Activated gamma-delta T cell treated with Interleukin-2 at 50 U/mL for 16 hours (primary cell): ENCODE data around the gene CABLES1.

ENCODE experiments used
- DNase-seq: peaks from one replicate; pipeline ENCODE4 v3.0.0-alpha.2; 2020

CABLES1 gene

GRCh38 chr18:23114171-23114881 lies 21.0 kb upstream of the CABLES1 start:
- no peak for DNase-seq

GRCh38 chr18:23114911-23115310 lies 20.4 kb upstream of the CABLES1 start:
- DNase-seq: no peak

GRCh38 chr18:23115683-23116096 lies 19.6 kb upstream of the CABLES1 start:
- DNase-seq: no peak

- no peak for DNase-seq
These were observed 14.2 kb upstream of the CABLES1 start for GRCh38 chr18:23121133-23121532.

GRCh38 chr18:23122334-23123229 lies 12.7 kb upstream of the CABLES1 start:
- DNase-seq: no peak

GRCh38 chr18:23126376-23127056 lies 8.8 kb upstream of the CABLES1 start:
- no peak for DNase-seq

GRCh38 chr18:23127090-23127489 lies 8.2 kb upstream of the CABLES1 start:
- DNase-seq: no peak

GRCh38 chr18:23129355-23130002 lies 5.8 kb upstream of the CABLES1 start:
- DNase-seq: no peak

GRCh38 chr18:23131693-23132319 lies 3.5 kb upstream of the CABLES1 start:
- DNase-seq: peak; percentile 69

GRCh38 chr18:23133860-23134779 lies 1.2 kb upstream of the CABLES1 start:
- no peak for DNase-seq

- DNase-seq: no peak
These were observed 453 bp downstream of the CABLES1 start for GRCh38 chr18:23135550-23136325.

GRCh38 chr18:23136326-23137096 lies 1.2 kb downstream of the CABLES1 start:
- no peak for DNase-seq

- DNase-seq: no peak
These were observed 1.9 kb downstream of the CABLES1 start for GRCh38 chr18:23137097-23137635.

- no peak for DNase-seq
These were observed 2.5 kb downstream of the CABLES1 start for GRCh38 chr18:23137788-23138216.

- DNase-seq: no peak
These were observed 3.2 kb downstream of the CABLES1 start for GRCh38 chr18:23138471-23138870.

- DNase-seq: no peak
These were observed 6.1 kb downstream of the CABLES1 start for GRCh38 chr18:23141104-23141999.

GRCh38 chr18:23142251-23142929 lies 7.1 kb downstream of the CABLES1 start:
- no peak for DNase-seq
